K562 (cell line): Measurements from ENCODE around the gene GPR171. TPM values are rescaled to one million over a fixed set of nuclear protein-coding genes. Genes with fewer than 3 reads are reported as not detected.

ENCODE experiments used
- ATAC-seq: fragments of 200-7000 bp; cut with Tn5 transposase; 3 replicates; pipeline ENCODE4 v1.9.1; 2020; ENCODE audit warnings: moderate library complexity
- BruUV-seq: library from RNA; stranded (reverse); fragments of 400-500 nt; replicated peaks from 2 replicates; lab custom pipeline; 2021; lab: Mats Ljungman, UMichigan
- CTCF ChIA-PET: fragments of 300-600 bp; formaldehyde crosslinking; extraction: SDS; loops from one replicate; lab custom pipeline; 2021; ENCODE audit warnings: low intra/inter-chr PET ratio; lab: Yijun Ruan, JAX
- POLR2A ChIA-PET: fragments of 300-600, 350-650 bp; sonication (Branson Sonifier 250); formaldehyde crosslinking; extraction: SDS; loops from one replicate; lab custom pipeline; 2021; ENCODE audit warnings: antibody characterized with exemption, inconsistent platforms; lab: Yijun Ruan, JAX
- DNase-seq, 4 experiments: peaks; one replicate each; pipeline versions ENCODE4 v3.0.0 to v3.0.0-alpha.2; 2011 to 2018; ENCODE audit warnings: low spot score in 3 of 4, mixed read lengths in 3 of 4; ENCODE audit errors: extremely low read depth in 1 of 4
- FAIRE-seq: peaks from 2 replicates; lab custom pipeline; 2011; peaks lifted over from hg19 to GRCh38; lab: Jason Lieb, UNC
- H2AFZ ChIP-seq: 2 replicates; pipeline ENCODE4 v1.6.0; 2011; ENCODE audit warnings: low read depth, low read length, control low read depth, inconsistent platforms
- H3K27ac ChIP-seq: fragments of 200-600 bp; 3 replicates; pipeline ENCODE4 v1.8.0; 2011; ENCODE audit warnings: low read depth, mild to moderate bottlenecking, control low read depth, inconsistent platforms, low read length, moderate library complexity, mixed read lengths; ENCODE audit errors: extremely low read depth
- H3K27me3 ChIP-seq, 2 experiments: fragments of 300-600 bp in 1 of 2; 2 replicates in 1 of 2; 3 replicates in 1 of 2; pipeline versions ENCODE4 v1.6.0 to v1.8.0; 2011; ENCODE audit warnings: inconsistent platforms in 2 of 2, low read length in 2 of 2, mild to moderate bottlenecking in 1 of 2, mixed read lengths in 1 of 2, moderate library complexity in 1 of 2; ENCODE audit not compliant: control insufficient read depth in 2 of 2, insufficient read depth in 2 of 2
- H3K36me3 ChIP-seq: fragments of 300-600 bp; 3 replicates; pipeline ENCODE4 v1.8.0; 2011; ENCODE audit warnings: mild to moderate bottlenecking, low read length, inconsistent platforms; ENCODE audit not compliant: control insufficient read depth, insufficient read depth
- H3K4me1 ChIP-seq, 2 experiments: fragments of 200-600 bp in 1 of 2; replicated peaks in 1 of 2; 2 replicates in 1 of 2; 3 replicates in 1 of 2; pipeline versions ENCODE4 v1.5.1 to v1.8.0; 2011; ENCODE audit warnings: inconsistent platforms in 2 of 2, low read length in 2 of 2, mild to moderate bottlenecking in 1 of 2, mixed read lengths in 1 of 2, moderate library complexity in 1 of 2; ENCODE audit not compliant: control insufficient read depth in 2 of 2, insufficient read depth in 2 of 2
- H3K4me2 ChIP-seq: 2 replicates; pipeline ENCODE4 v1.6.1; 2011; ENCODE audit warnings: low read length, control low read depth, inconsistent platforms, mixed read lengths; ENCODE audit not compliant: insufficient read depth
- H3K4me3 ChIP-seq: fragments of 200-600 bp; sonication (generic), shearing (Covaris generic); 2 replicates; pipeline ENCODE4 v1.5.1; 2016; ENCODE audit warnings: control low read depth, inconsistent platforms
- H3K79me2 ChIP-seq: fragments of 200-600 bp; 3 replicates; pipeline ENCODE4 v1.8.0; 2011; ENCODE audit warnings: low read length, inconsistent platforms; ENCODE audit not compliant: control insufficient read depth, insufficient read depth
- H3K9ac ChIP-seq, 2 experiments: 2 replicates each; pipeline versions ENCODE4 v1.6.0 to v1.6.1; 2011; ENCODE audit warnings: low read depth in 2 of 2, low read length in 2 of 2, control low read depth in 1 of 2, inconsistent platforms in 1 of 2, mild to moderate bottlenecking in 1 of 2, mixed read lengths in 1 of 2; ENCODE audit not compliant: insufficient read depth in 1 of 2
- H3K9me1 ChIP-seq: one replicate; pipeline ENCODE4 v1.6.0; 2011; ENCODE audit warnings: inconsistent platforms, mild to moderate bottlenecking, low read length, moderate library complexity; ENCODE audit not compliant: control insufficient read depth, insufficient read depth
- H3K9me3 ChIP-seq: replicated peaks from 2 replicates; pipeline ENCODE4 v1.5.1; 2011; ENCODE audit warnings: low read depth, low read length, inconsistent platforms; ENCODE audit not compliant: control insufficient read depth, insufficient read depth
- H4K20me1 ChIP-seq: replicated peaks from 2 replicates; pipeline ENCODE4 v1.6.1; 2011; ENCODE audit warnings: low read length, inconsistent platforms, mixed read lengths; ENCODE audit not compliant: control insufficient read depth, insufficient read depth
- GTF2E2 ChIP-seq: fragments of 200-800 bp; sonication (Bioruptor generic); IDR thresholded peaks from 2 replicates; pipeline ENCODE4 v1.6.1; 2016; ENCODE audit warnings: missing genetic modification characterization, missing compliant biosample characterization
- MAZ ChIP-seq, 2 experiments: fragments of 450-650 bp in 1 of 2; sonication (generic) in 1 of 2; formaldehyde crosslinking; IDR thresholded peaks in 1 of 2; conservative IDR thresholded peaks in 1 of 2; 2 replicates each; pipeline versions ENCODE4 v1.4.0 to v1.5.0; 2020; ENCODE audit warnings: mild to moderate bottlenecking in 1 of 2, missing genetic modification reagents in 1 of 2
- MCM2 ChIP-seq: fragments of 450-650 bp; IDR thresholded peaks from 2 replicates; pipeline ENCODE4 v1.6.1; 2017; ENCODE audit warnings: low read depth, mild to moderate bottlenecking
- MCM5 ChIP-seq: fragments of 450-650 bp; IDR thresholded peaks from 2 replicates; pipeline ENCODE4 v1.6.1; 2016; ENCODE audit warnings: low read depth
- MTA2 ChIP-seq: fragments of 450-650 bp; IDR thresholded peaks from 2 replicates; pipeline ENCODE4 v1.6.1; 2016; ENCODE audit warnings: low read depth
- NFIX ChIP-seq: fragments of 250-450 bp; sonication (Bioruptor Pico); IDR thresholded peaks from 2 replicates; pipeline ENCODE4 v1.4.0; 2020; ENCODE audit warnings: low read depth, mild to moderate bottlenecking, moderate library complexity
- NRF1 ChIP-seq, 2 experiments: fragments of 450-650 bp; IDR thresholded peaks in 1 of 2; conservative IDR thresholded peaks in 1 of 2; 2 replicates each; pipeline ENCODE4 v1.6.1; 2014; ENCODE audit warnings: mild to moderate bottlenecking in 2 of 2
- PML ChIP-seq: IDR thresholded peaks from 2 replicates; pipeline ENCODE4 v1.6.1; 2012; ENCODE audit warnings: low read length, inconsistent platforms
- TAF7 ChIP-seq: fragments of 450-650 bp; IDR thresholded peaks from 2 replicates; pipeline ENCODE4 v1.6.1; 2016; ENCODE audit warnings: missing genetic modification characterization, missing compliant biosample characterization
- WGBS: fragments of 100-300 bp; shearing (Covaris generic); methylation state at CpG from one replicate; pipeline ENCODE4 v1.1.6; 2016; ENCODE audit warnings: low coverage, mixed read lengths; ENCODE audit not compliant: insufficient coverage; ENCODE audit errors: missing lambda C conversion rate; 5-methylcytosine and 5-hydroxymethylcytosine counted together
- in situ Hi-C: fragments of 300-500 bp; cut with MboI; formaldehyde crosslinking; loops from 4 replicates; pipeline ENCODE4 v1.15.0; 2018; ENCODE audit warnings: inconsistent platforms, mixed read lengths
- intact Hi-C: fragments of 100-400 bp; cut with micrococcal nuclease; formaldehyde crosslinking; loops from 2 replicates; pipeline ENCODE4 v1.14.2; 2022
- polyA plus RNA-seq, 8 experiments: library from polyadenylated mRNA; depleted of rRNA in 4 of 8; stranded (reverse) in 5 of 8; unstranded in 3 of 8; fragments of >200 nt; fragmentation: Nextera tagmentation in 2 of 8; fragmentation: Illumina TruSeq in 1 of 8; extraction: Ambion mirVana in 2 of 8; extraction: Trizol in 1 of 8; gene quantifications; 2 replicates each; pipeline versions ENCODE4 v1.2.1 to v1.2.3, GENCODE V29; 2011 to 2014; ENCODE audit warnings: inconsistent platforms in 1 of 8, missing spikeins in 1 of 8
- total RNA-seq, 7 experiments: library from RNA; depleted of rRNA in 6 of 7; stranded (reverse); fragments of >200 nt in 6 of 7; fragmentation: Illumina TruSeq in 2 of 7; extraction: Trizol in 2 of 7; gene quantifications; 2 replicates each; pipeline versions ENCODE4 v1.2.1 to v1.2.3, GENCODE V29; 2011 to 2021; ENCODE audit warnings: low replicate concordance in 1 of 7
- TF ChIP-seq, protein P1 (sequence below): fragments of 450-650 bp; formaldehyde crosslinking; IDR thresholded peaks from 2 replicates; pipeline ENCODE4 v1.4.0; 2020; ENCODE audit warnings: mild to moderate bottlenecking, moderate library complexity
- TF ChIP-seq, protein P2 (sequence below): fragments of 250-450 bp; sonication (Bioruptor Pico); IDR thresholded peaks from 2 replicates; pipeline ENCODE4 v1.5.0; 2022; ENCODE audit warnings: mild to moderate bottlenecking

Gene GPR171
- total and polyA plus RNA-seq, 9 of the 15 experiments (the other 6 are each of a cell fraction or from before 2014, with no cell fraction given), result not detected

DNA sequence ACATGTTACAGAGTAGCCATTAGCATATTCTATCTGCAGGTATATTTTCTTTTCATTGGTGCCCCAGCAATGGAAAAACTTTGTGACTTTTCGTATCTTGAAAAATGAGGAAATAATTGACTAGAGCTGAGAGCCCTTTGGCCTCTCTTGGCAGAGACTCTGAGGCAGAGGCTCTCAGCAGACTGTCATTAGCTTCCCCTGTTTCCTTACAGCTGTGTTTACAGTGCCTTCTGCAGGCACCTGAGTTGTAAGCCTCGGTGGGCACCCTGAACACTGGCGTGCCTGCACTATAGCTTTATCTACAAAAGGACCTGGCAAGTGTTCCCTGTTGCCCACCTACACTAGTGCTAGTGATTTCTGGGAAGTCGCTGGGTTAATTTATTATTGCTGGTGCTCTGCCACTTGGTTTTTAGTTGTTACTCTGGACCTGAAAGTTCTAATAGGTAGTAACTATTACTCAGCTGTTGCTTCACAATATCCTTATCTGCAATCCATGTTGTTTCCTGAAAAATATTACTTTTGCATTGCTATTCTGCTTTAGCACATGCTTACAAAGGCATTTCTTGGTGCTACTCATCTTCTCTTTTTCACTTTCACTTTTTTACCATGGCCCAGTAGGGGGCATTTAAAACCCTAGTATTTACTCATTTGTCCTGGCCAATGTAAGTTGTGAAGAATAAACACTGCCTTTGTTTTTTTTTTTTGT is 7.8 kb upstream of the GPR171 start:
- no peak for TF ChIP-seq PML
- TF ChIP-seq MAZ (CRISPR knock-in tag; conservative IDR thresholded peaks at IDR 0.05 in 1 of 2, IDR thresholded peaks at IDR 0.05 in 1 of 2), result no peak
- TF ChIP-seq, protein P1, sequence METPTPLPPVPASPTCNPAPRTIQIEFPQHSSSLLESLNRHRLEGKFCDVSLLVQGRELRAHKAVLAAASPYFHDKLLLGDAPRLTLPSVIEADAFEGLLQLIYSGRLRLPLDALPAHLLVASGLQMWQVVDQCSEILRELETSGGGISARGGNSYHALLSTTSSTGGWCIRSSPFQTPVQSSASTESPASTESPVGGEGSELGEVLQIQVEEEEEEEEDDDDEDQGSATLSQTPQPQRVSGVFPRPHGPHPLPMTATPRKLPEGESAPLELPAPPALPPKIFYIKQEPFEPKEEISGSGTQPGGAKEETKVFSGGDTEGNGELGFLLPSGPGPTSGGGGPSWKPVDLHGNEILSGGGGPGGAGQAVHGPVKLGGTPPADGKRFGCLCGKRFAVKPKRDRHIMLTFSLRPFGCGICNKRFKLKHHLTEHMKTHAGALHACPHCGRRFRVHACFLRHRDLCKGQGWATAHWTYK (CRISPR knock-in tag), result no peak
- TF ChIP-seq TAF7 (tag), result no peak
- TF ChIP-seq NFIX, result no peak
- no peak for TF ChIP-seq MTA2
- no peak for TF ChIP-seq NRF1 (conservative IDR thresholded peaks at IDR 0.05 in 1 of 2, IDR thresholded peaks at IDR 0.05 in 1 of 2)
- no peak for TF ChIP-seq MCM2
- no peak for TF ChIP-seq GTF2E2
- TF ChIP-seq MCM5, result no peak
- TF ChIP-seq, protein P2, sequence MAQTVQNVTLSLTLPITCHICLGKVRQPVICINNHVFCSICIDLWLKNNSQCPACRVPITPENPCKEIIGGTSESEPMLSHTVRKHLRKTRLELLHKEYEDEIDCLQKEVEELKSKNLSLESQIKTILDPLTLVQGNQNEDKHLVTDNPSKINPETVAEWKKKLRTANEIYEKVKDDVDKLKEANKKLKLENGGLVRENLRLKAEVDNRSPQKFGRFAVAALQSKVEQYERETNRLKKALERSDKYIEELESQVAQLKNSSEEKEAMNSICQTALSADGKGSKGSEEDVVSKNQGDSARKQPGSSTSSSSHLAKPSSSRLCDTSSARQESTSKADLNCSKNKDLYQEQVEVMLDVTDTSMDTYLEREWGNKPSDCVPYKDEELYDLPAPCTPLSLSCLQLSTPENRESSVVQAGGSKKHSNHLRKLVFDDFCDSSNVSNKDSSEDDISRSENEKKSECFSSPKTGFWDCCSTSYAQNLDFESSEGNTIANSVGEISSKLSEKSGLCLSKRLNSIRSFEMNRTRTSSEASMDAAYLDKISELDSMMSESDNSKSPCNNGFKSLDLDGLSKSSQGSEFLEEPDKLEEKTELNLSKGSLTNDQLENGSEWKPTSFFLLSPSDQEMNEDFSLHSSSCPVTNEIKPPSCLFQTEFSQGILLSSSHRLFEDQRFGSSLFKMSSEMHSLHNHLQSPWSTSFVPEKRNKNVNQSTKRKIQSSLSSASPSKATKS (CRISPR knock-in tag), result no peak
- H3K4me2 ChIP-seq, result no peak overlapping the region

More for the DNA sequence above, 7.8 kb upstream of the GPR171 start:
- in situ Hi-C loops, result no loop called here
- ATAC-seq, result no peak
- Histone ChIP-seq H2AFZ (no peak overlapping the region), H3K4me3 (no peak overlapping the region), H3K9me3 (no peaks in the 10 kb centered on the region), H3K27me3 (no peaks in the 10 kb centered on the region; a peak in 1 of 5 replicates), H3K36me3 (no peaks in the 10 kb centered on the region), H3K79me2 (no peaks in the 10 kb centered on the region), H3K27ac (no peak overlapping the region), H3K9me1 (no peaks in the 10 kb centered on the region), H3K4me1 (no peaks in the 10 kb centered on the region), H4K20me1 (no peaks in the 10 kb centered on the region), H3K9ac (no peak overlapping the region)
- DNase-seq, result no peak
- CTCF ChIA-PET, result no interaction called here
- 0% methylated on average over 4 of the region's 4 CpGs for WGBS
- FAIRE-seq, result no peak
- intact Hi-C loops, result no loop called here
- POLR2A ChIA-PET, result no interaction called here
- no TSS peak for BruUV-seq
